Endothelial cell of umbilical vein (primary cell): Measurements from ENCODE around the gene BIRC5. TPM values are rescaled to one million over a fixed set of nuclear protein-coding genes. Genes with fewer than 3 reads are reported as not detected.

ENCODE experiments used
- BruUV-seq: library from RNA; stranded (reverse); fragments of 400-500 nt; replicated peaks from 2 replicates; lab custom pipeline; 2021; lab: Mats Ljungman, UMichigan
- CTCF ChIA-PET: fragments of 300-600, 350-600 bp; sonication (Branson Sonifier 250); formaldehyde crosslinking; loops from one replicate; lab custom pipeline; 2021; ENCODE audit warnings: antibody characterized with exemption, inconsistent platforms; lab: Charles Lee
- POLR2A ChIA-PET: fragments of 300-600, 350-600 bp; sonication (Branson Sonifier 250); formaldehyde crosslinking; loops from one replicate; lab custom pipeline; 2021; ENCODE audit warnings: antibody characterized with exemption, inconsistent platforms; lab: Charles Lee
- DNase-seq: peaks from one replicate; pipeline ENCODE4 v3.0.0-alpha.2; 2011; ENCODE audit warnings: low read depth, low spot score
- FAIRE-seq: peaks from 2 replicates; lab custom pipeline; 2011; peaks lifted over from hg19 to GRCh38; lab: Jason Lieb, UNC
- H2AFZ ChIP-seq: 2 replicates; pipeline ENCODE4 v1.6.0; 2012; ENCODE audit warnings: low read depth, low read length, control low read depth, inconsistent platforms
- H3K27ac ChIP-seq: 2 replicates; pipeline ENCODE4 v1.5.1; 2011; ENCODE audit warnings: low read depth, mild to moderate bottlenecking, control low read depth, low read length, moderate library complexity; ENCODE audit not compliant: insufficient read depth
- H3K27me3 ChIP-seq, 2 experiments: 2 replicates each; pipeline versions ENCODE4 v1.6.0 to v1.6.1; 2011; ENCODE audit warnings: low read length in 2 of 2, mixed read lengths in 1 of 2; ENCODE audit not compliant: control insufficient read depth in 2 of 2, insufficient read depth in 2 of 2
- H3K36me3 ChIP-seq, 2 experiments: 2 replicates in 1 of 2; 3 replicates in 1 of 2; pipeline ENCODE4 v1.5.1; 2011; ENCODE audit warnings: low read length in 2 of 2, mild to moderate bottlenecking in 1 of 2, moderate library complexity in 1 of 2; ENCODE audit not compliant: control insufficient read depth in 2 of 2, insufficient read depth in 2 of 2; ENCODE audit errors: extremely low read depth in 1 of 2
- H3K4me1 ChIP-seq: 3 replicates; pipeline ENCODE4 v1.5.1; 2011; ENCODE audit warnings: mild to moderate bottlenecking, low read length; ENCODE audit not compliant: control insufficient read depth, insufficient read depth; ENCODE audit errors: extremely low read depth
- H3K4me2 ChIP-seq: 2 replicates; pipeline ENCODE4 v1.6.1; 2011; ENCODE audit warnings: low read length, control low read depth, mixed read lengths; ENCODE audit not compliant: insufficient read depth
- H3K4me3 ChIP-seq, 3 experiments: fragments of 200-600 bp in 1 of 3; sonication (generic), shearing (Covaris generic) in 1 of 3; replicated peaks in 1 of 3; 2 replicates each; pipeline ENCODE4 v1.5.1; 2011 to 2016; ENCODE audit warnings: control low read depth in 3 of 3, low read length in 3 of 3, mild to moderate bottlenecking in 2 of 3, inconsistent platforms in 1 of 3, low read depth in 1 of 3, moderate library complexity in 1 of 3; ENCODE audit not compliant: insufficient read depth in 1 of 3
- H3K79me2 ChIP-seq: 2 replicates; pipeline ENCODE4 v1.6.0; 2012; ENCODE audit warnings: low read length, inconsistent platforms; ENCODE audit not compliant: control insufficient read depth, insufficient read depth
- H3K9ac ChIP-seq: replicated peaks from 2 replicates; pipeline ENCODE3; 2011; ENCODE audit warnings: low read length, control low read depth; ENCODE audit not compliant: insufficient read depth; ENCODE audit errors: extremely low read depth
- H3K9me1 ChIP-seq: replicated peaks from 3 replicates; pipeline ENCODE4 v1.6.0; 2011; ENCODE audit warnings: mild to moderate bottlenecking, low read length; ENCODE audit not compliant: control insufficient read depth, insufficient read depth; ENCODE audit errors: extremely low read depth
- H3K9me3 ChIP-seq: replicated peaks from 2 replicates; pipeline ENCODE4 v1.5.1; 2012; ENCODE audit warnings: low read length, inconsistent platforms; ENCODE audit not compliant: control insufficient read depth, insufficient read depth
- H4K20me1 ChIP-seq: replicated peaks from 2 replicates; pipeline ENCODE3; 2011; ENCODE audit warnings: mild to moderate bottlenecking, low read length; ENCODE audit not compliant: control insufficient read depth, insufficient read depth; ENCODE audit errors: extremely low read depth
- JUN ChIP-seq: IDR thresholded peaks from 2 replicates; pipeline ENCODE4 v1.6.1; 2011; ENCODE audit warnings: borderline replicate concordance, low read depth; ENCODE audit not compliant: insufficient read length, insufficient read depth
- MYC ChIP-seq: IDR thresholded peaks from one replicate; pipeline ENCODE4 v1.6.1; 2011; ENCODE audit warnings: mild to moderate bottlenecking, low read depth, low read length
- POLR2AphosphoS5 ChIP-seq: IDR thresholded peaks from 2 replicates; pipeline ENCODE4 v1.6.1; 2012; ENCODE audit warnings: low read depth, mild to moderate bottlenecking, control low read depth, low read length, moderate library complexity; ENCODE audit not compliant: insufficient read depth
- dilution Hi-C: fragments of 300-500 bp; cut with MboI; formaldehyde crosslinking; loops from one replicate; pipeline ENCODE4 v1.15.0; 2019; ENCODE audit warnings: low sequenced_read_pairs; ENCODE audit not compliant: extremely low pct_ligation_motif_present
- intact Hi-C: fragments of 100-400 bp; cut with micrococcal nuclease; formaldehyde crosslinking; loops from one replicate; pipeline ENCODE4 v1.10.0; 2022
- polyA plus RNA-seq, 4 experiments: library from polyadenylated mRNA; depleted of rRNA in 3 of 4; stranded (reverse) in 3 of 4; unstranded in 1 of 4; fragments of >200 nt; gene quantifications; 2 replicates each; pipeline versions ENCODE4 v1.2.1 to v1.2.3, GENCODE V29; 2011 to 2012; ENCODE audit warnings: missing spikeins in 1 of 4
- total RNA-seq: library from RNA; stranded (reverse); gene quantifications from 2 replicates; pipeline ENCODE4 v1.2.3, GENCODE V29; 2021
- TF ChIP-seq, protein P1 (sequence below), 2 donors: IDR thresholded peaks; 1 replicate in 1 of 2; 2 replicates in 1 of 2; pipeline ENCODE4 v1.5.1; 2011; ENCODE audit warnings: low read length in 2 of 2, mild to moderate bottlenecking in 2 of 2, moderate library complexity in 2 of 2, control low read depth in 1 of 2, inconsistent platforms in 1 of 2, low read depth in 1 of 2; ENCODE audit not compliant: insufficient read depth in 1 of 2; ENCODE audit errors: extremely low read depth in 1 of 2

The BIRC5 gene
- total and polyA plus RNA-seq, 2 donors (not counting 3 experiments of a cell fraction or from before 2014, with no cell fraction given), result 32.8 to 74.6 TPM

DNA sequence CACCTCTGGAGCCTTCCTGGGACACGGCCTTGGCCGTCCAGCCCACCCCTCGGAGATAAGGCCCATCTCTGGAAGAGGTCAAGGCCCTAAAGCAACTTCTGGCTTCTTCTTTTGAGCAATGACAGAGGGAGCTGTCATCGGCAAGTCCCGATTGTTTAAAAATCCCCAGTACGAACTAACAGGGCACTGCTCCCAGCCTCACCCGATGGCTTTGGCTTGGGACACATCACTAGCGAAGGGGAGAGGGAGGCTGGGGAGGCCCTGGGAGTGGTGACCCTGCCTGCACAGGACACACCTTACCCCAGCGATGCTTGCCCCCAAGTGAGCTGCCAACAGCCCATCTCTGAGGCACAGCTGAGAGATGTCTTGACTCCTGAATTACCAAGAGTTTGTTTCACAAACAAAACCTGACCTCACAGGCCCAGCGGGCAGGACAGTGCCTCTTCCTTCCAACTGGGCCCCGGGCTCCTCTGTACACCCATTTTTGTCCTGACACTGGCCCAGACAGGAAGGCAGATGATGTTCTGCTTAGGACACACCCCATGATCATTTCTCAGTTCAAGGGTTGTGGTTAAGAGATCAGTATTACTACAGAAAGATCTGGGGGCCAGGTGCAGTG, 40.8 kb upstream of the BIRC5 start:
- no peak overlapping the region for H3K4me3 ChIP-seq
- peaks cover 0 to 6% of the 10 kb centered on the region in 2 experiments for H3K36me3 ChIP-seq
- dilution Hi-C loops (no loop called here), intact Hi-C loops (no loop called here)
- no peaks in the 10 kb centered on the region for H3K9me1 ChIP-seq
- no peaks in the 10 kb centered on the region for H3K27me3 ChIP-seq
- H4K20me1 ChIP-seq, result no peaks in the 10 kb centered on the region
- TF ChIP-seq JUN (no peak), POLR2AphosphoS5 (no peak), MYC (no peak)
- H3K4me1 ChIP-seq, result peaks cover 8% of the 10 kb centered on the region
- H3K4me2 ChIP-seq, result no peak overlapping the region
- ChIA-PET POLR2A (no interaction called here), CTCF (interaction anchor here (2.5 kb wide), 1 partner anchor 77 kb away, joined by 21 read pairs; no protein-coding TSS in a partner anchor)
- BruUV-seq, result no TSS peak
- no peaks in the 10 kb centered on the region for H3K9me3 ChIP-seq
- FAIRE-seq, result no peak
- no peaks in the 10 kb centered on the region for H3K79me2 ChIP-seq
- DNase-seq, result no peak
- H3K27ac ChIP-seq, result no peak overlapping the region
- no peak overlapping the region for H2AFZ ChIP-seq
- H3K9ac ChIP-seq, result no peak overlapping the region

DNA sequence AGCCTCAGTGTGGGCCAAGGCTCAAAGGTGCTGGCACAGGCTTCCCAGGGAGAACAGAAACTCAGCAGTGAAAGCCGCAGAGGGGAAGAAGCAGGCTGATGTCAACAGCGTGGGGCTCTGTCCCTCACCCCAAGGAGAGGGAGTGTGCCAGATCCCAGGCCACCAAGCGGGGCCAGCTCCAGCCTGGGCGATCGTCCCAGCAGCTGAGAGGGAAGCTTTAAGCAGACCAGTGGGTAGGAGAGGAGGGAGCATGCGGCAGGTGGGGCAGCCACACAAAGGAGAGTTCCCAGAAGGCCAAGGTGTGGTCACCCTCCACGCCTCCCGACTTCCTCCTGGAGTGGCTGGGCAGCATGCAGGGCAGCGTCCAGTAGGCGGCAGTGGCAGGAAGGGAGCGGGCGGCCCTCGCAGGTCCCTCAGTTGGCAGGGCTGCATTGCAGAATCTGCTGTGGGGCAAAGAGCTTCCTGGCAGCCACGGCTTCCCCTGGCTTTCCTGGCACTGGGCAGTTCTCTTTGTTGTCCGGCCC, 39.6 kb upstream of the BIRC5 start:
- no peak overlapping the region for H3K4me3 ChIP-seq
- no peaks in the 10 kb centered on the region for H3K9me1 ChIP-seq
- peak overlapping the region; percentile 20 for H2AFZ ChIP-seq
- POLR2A ChIA-PET, result no interaction called here
- H3K9me3 ChIP-seq, result no peaks in the 10 kb centered on the region
- no peaks in the 10 kb centered on the region for H3K79me2 ChIP-seq
- H3K27me3 ChIP-seq, result no peaks in the 10 kb centered on the region
- H3K4me2 ChIP-seq, result no peak overlapping the region
- no peak overlapping the region for H3K27ac ChIP-seq
- intact Hi-C loops, result loop anchor here (1.0 kb wide), 1 partner anchor 77 kb away; no protein-coding TSS in a partner anchor
- BruUV-seq, result TSS peak; percentile 53
- no peak overlapping the region for H3K9ac ChIP-seq
- TF ChIP-seq, protein P1, sequence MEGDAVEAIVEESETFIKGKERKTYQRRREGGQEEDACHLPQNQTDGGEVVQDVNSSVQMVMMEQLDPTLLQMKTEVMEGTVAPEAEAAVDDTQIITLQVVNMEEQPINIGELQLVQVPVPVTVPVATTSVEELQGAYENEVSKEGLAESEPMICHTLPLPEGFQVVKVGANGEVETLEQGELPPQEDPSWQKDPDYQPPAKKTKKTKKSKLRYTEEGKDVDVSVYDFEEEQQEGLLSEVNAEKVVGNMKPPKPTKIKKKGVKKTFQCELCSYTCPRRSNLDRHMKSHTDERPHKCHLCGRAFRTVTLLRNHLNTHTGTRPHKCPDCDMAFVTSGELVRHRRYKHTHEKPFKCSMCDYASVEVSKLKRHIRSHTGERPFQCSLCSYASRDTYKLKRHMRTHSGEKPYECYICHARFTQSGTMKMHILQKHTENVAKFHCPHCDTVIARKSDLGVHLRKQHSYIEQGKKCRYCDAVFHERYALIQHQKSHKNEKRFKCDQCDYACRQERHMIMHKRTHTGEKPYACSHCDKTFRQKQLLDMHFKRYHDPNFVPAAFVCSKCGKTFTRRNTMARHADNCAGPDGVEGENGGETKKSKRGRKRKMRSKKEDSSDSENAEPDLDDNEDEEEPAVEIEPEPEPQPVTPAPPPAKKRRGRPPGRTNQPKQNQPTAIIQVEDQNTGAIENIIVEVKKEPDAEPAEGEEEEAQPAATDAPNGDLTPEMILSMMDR (IDR thresholded peaks at IDR 0.05; ENCODE audit: extremely low read depth in 1 of 2, insufficient read depth in 1 of 2, low read depth in 1 of 2, low read length in 2 of 2), result peak; percentile 46 to 77
- TF ChIP-seq MYC, result no peak
- peaks cover 0 to 6% of the 10 kb centered on the region in 2 experiments for H3K36me3 ChIP-seq
- CTCF ChIA-PET, result interaction anchor here (0.5 to 4.9 kb wide), 17 partner anchors 9 to 527 kb away, joined by 3 to 57 read pairs (median 4); partner anchors contain the start of gene TK1
- H4K20me1 ChIP-seq, result no peaks in the 10 kb centered on the region
- FAIRE-seq (peak; percentile 90), DNase-seq (peak; percentile 73)
- dilution Hi-C loops, result no loop called here
- H3K4me1 ChIP-seq, result peaks cover 8% of the 10 kb centered on the region
